Prostate gland (tissue), 2 donors: ENCODE data around the gene SCD. TPM values are rescaled to one million over a fixed set of nuclear protein-coding genes. Genes with fewer than 3 reads are reported as not detected.

Experiments used
- DNase-seq: peaks from one replicate; pipeline ENCODE4 v3.0.0-alpha.2; 2019; ENCODE audit warnings: low spot score
- H3K27ac ChIP-seq, 2 donors: fragments of 200-600 bp; sonication (generic); 2 replicates each; pipeline ENCODE4 v1.5.1; 2017 to 2019
- H3K27me3 ChIP-seq: fragments of 200-600 bp; sonication (generic); replicated peaks from 2 replicates; pipeline ENCODE4 v1.5.1; 2019; ENCODE audit not compliant: insufficient read depth
- H3K36me3 ChIP-seq, 2 donors: fragments of 200-600 bp; sonication (generic); 1 replicate in 1 of 2; 2 replicates in 1 of 2; pipeline versions ENCODE4 v1.5.1 to v1.8.1; 2017 to 2019
- H3K4me1 ChIP-seq: fragments of 200-600 bp; sonication (generic); replicated peaks from 2 replicates; pipeline ENCODE4 v1.5.1; 2019
- H3K4me3 ChIP-seq, 2 donors: fragments of 200-600 bp; sonication (generic); 2 replicates each; pipeline ENCODE4 v1.5.1; 2017 to 2019
- H3K9me3 ChIP-seq: fragments of 200-600 bp; sonication (generic); 2 replicates; pipeline ENCODE4 v1.5.1; 2017
- POLR2A ChIP-seq: fragments of 450-650 bp; IDR thresholded peaks from one replicate; pipeline ENCODE4 v1.6.1; 2016; ENCODE audit warnings: antibody characterized with exemption, mild to moderate bottlenecking
- POLR2AphosphoS5 ChIP-seq: sonication (generic); formaldehyde crosslinking; IDR thresholded peaks from one replicate; pipeline ENCODE4 v1.6.1; 2017; ENCODE audit warnings: antibody characterized with exemption
- WGBS: methylation state at CpG from one replicate; pipeline ENCODE4 v1.1.5; 2018; 5-methylcytosine and 5-hydroxymethylcytosine counted together
- intact Hi-C: fragments of 100-400 bp; cut with DNase I; formaldehyde crosslinking; loops from one replicate; pipeline ENCODE4 v1.14.2; 2022
- total RNA-seq, 2 donors: library from RNA; depleted of rRNA; stranded (reverse); fragments of >200 nt; gene quantifications; one replicate each; pipeline ENCODE4 v1.1.0, GENCODE V29; 2016
- TF ChIP-seq, protein P1 (sequence below), 4 experiments: fragments of 200-600 bp in 2 of 4; fragments of 450-650 bp in 2 of 4; sonication (generic) in 2 of 4; IDR thresholded peaks; 1 replicate in 3 of 4; 2 replicates in 1 of 4; pipeline ENCODE4 v1.5.1; 2016 to 2019; ENCODE audit warnings: antibody characterized with exemption in 4 of 4, mild to moderate bottlenecking in 2 of 4, moderate library complexity in 2 of 4

Gene SCD
- total RNA-seq, 2 donors from 2014 or later: 95.5 to 179 TPM

DNA sequence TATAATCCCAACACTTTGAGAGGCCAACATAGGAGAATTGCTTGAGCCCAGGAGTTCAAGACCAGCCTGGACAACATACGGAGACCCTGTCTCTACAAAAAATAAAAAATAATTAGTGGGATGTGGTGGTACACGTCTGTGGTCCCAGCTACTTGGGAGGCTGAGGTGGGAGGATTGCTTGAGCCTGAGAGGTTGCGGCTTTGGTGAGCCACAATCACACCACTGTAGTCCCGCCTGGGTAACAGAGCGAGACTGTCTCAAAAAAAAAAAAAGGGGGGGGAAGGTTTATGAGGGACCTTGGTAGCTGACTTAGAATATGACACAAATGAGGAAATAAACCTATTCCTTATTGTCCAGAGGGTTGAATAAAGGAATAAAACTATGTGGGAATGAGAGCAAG, 30.8 kb downstream of the SCD start:
- no peak for DNase-seq
- no peak overlapping the region for H3K4me3 ChIP-seq
- H3K27me3 ChIP-seq: no peaks in the 10 kb centered on the region
- WGBS: 90% methylated on average over 5 of the region's 5 CpGs
- no peak overlapping the region for H3K27ac ChIP-seq
- TF ChIP-seq POLR2A (no peak), POLR2AphosphoS5 (no peak)
- TF ChIP-seq, protein P1, sequence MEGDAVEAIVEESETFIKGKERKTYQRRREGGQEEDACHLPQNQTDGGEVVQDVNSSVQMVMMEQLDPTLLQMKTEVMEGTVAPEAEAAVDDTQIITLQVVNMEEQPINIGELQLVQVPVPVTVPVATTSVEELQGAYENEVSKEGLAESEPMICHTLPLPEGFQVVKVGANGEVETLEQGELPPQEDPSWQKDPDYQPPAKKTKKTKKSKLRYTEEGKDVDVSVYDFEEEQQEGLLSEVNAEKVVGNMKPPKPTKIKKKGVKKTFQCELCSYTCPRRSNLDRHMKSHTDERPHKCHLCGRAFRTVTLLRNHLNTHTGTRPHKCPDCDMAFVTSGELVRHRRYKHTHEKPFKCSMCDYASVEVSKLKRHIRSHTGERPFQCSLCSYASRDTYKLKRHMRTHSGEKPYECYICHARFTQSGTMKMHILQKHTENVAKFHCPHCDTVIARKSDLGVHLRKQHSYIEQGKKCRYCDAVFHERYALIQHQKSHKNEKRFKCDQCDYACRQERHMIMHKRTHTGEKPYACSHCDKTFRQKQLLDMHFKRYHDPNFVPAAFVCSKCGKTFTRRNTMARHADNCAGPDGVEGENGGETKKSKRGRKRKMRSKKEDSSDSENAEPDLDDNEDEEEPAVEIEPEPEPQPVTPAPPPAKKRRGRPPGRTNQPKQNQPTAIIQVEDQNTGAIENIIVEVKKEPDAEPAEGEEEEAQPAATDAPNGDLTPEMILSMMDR (IDR thresholded peaks at IDR 0.05): no peak
- H3K9me3 ChIP-seq: no peaks in the 10 kb centered on the region
- H3K36me3 ChIP-seq: no peaks in the 10 kb centered on the region
- intact Hi-C loops: no loop called here
- peaks cover 1% of the 10 kb centered on the region for H3K4me1 ChIP-seq

DNA sequence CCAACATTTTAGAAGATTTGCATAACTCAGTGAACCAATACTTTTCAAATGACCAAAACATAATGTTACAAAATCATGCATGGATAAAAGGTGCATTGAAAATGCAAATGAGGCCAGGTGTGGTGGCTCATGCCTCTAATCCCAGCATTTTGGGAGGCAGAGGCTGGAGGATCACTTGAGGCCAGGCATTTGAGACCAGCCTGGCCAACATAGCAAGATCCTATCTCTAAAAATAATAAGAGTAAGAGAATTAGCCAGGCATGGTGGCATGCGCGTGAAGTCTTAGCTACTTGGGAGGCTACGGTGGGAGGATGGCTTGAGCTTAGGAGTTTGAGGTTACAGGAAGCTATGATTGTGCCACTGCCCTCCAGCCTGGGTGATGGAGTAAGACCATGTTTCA, 33.4 kb downstream of the SCD start:
- H3K4me3 ChIP-seq: no peak overlapping the region
- no peak overlapping the region for H3K27ac ChIP-seq
- intact Hi-C loops: no loop called here
- no peak for DNase-seq
- H3K4me1 ChIP-seq: no peaks in the 10 kb centered on the region
- H3K36me3 ChIP-seq: no peaks in the 10 kb centered on the region
- H3K9me3 ChIP-seq: no peaks in the 10 kb centered on the region
- no peaks in the 10 kb centered on the region for H3K27me3 ChIP-seq
- WGBS: 99% methylated on average over 3 of the region's 3 CpGs
- TF ChIP-seq, protein P1 (IDR thresholded peaks at IDR 0.05): no peak
- TF ChIP-seq POLR2AphosphoS5 (no peak), POLR2A (no peak)

DNA sequence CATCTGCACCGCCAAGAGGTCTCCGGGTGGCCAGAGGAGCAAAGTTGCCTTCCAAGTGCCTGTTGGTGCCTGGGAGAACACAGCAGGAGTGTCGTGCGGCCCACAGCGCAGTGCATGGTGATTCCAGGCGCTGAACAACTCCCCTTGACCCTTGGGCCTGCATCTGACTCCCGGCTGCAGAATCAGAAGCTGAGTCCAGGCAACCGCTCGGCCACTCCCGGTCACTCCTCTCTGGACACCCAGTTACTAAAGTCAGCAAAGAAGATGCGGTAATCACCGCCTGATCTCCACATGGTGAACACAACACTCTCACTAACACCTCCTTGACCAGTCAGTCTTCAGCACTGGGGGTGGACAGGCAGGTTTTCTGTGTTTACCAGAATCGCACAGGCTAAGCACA, 35.5 kb downstream of the SCD start:
- peak overlapping the region in 1 of 2 donors; percentile 15 for H3K27ac ChIP-seq
- TF ChIP-seq POLR2AphosphoS5 (no peak), POLR2A (no peak)
- TF ChIP-seq, protein P1 (IDR thresholded peaks at IDR 0.05): no peak

DNA sequence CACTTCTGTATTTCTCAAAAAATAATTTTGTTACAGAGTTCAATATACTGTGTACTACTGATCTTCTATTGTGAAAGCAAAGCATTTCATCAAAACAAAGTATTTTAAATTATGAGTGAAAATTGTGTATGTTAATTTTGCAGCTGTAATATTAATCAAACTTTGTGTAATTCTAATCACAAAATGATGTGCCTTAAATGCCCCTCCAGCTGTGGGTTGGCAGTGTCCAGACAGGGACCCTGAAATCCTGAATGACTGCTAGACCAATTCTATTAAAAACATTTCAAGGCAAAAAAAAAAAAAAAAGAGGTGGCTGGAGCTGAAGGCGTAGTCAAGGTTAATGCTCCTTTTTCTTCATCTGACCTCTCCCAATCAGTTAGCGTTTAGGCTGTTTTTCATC, 36.2 kb downstream of the SCD start:
- no peaks in the 10 kb centered on the region for H3K4me1 ChIP-seq
- intact Hi-C loops: no loop called here
- no peak for DNase-seq
- H3K9me3 ChIP-seq: no peaks in the 10 kb centered on the region
- TF ChIP-seq POLR2AphosphoS5: no peak
- no peak for TF ChIP-seq POLR2A
- TF ChIP-seq, protein P1 (IDR thresholded peaks at IDR 0.05): no peak
- WGBS: 82% methylated on average over 2 of the region's 2 CpGs
- no peaks in the 10 kb centered on the region for H3K36me3 ChIP-seq
- no peak overlapping the region for H3K4me3 ChIP-seq
- H3K27me3 ChIP-seq: no peaks in the 10 kb centered on the region
- H3K27ac ChIP-seq: no peak overlapping the region

More for the DNA sequence above, 35.5 kb downstream of the SCD start:
- no peak for DNase-seq
- no peaks in the 10 kb centered on the region for H3K4me1 ChIP-seq
- no peaks in the 10 kb centered on the region for H3K9me3 ChIP-seq
- no peak overlapping the region for H3K4me3 ChIP-seq
- no peaks in the 10 kb centered on the region for H3K27me3 ChIP-seq
- no peaks in the 10 kb centered on the region for H3K36me3 ChIP-seq
- WGBS: 92% methylated on average over 13 of the region's 13 CpGs
- intact Hi-C loops: no loop called here

DNA sequence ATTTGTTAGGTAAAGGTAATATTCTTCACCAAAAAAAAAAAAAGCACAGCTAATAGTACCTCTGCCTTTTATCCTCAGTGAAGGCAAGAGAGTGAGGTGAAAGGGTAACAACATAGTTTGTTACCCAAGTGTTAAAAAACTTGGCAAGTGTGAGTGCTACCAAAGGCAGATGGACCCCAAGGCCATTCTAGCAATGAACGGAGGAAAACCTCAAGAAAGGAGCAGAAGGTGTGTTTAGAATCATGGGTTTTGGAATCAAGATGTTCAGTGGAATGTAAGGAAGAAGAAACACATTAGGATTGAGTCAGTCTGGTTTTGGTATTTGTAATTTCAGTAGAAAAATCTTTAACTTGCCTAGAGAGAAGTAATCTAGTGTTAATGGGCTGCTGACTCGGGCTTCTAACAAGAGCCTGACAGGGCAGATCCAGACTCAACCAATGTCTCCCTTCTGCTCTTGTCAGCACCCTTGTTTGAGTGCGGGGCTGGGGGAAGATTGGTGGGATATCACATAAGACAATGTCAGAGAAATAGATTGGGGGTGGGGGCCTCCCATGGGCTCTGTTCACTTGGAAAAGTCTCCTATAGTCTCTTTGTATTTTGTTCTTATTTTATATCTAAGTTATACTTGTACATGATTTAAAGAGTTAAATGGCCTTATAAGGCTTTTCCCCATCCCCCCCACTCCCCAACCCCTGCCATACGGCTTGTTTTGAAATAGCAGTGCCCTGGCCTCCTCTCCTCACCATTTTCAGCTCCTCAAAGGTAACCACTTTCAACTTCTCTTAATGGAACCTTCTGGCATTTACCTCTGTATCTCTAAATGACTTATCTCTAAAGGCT, 44.4 kb downstream of the SCD start:
- Histone ChIP-seq H3K27ac (no peak overlapping the region), H3K27me3 (no peaks in the 10 kb centered on the region), H3K9me3 (no peaks in the 10 kb centered on the region), H3K4me3 (no peak overlapping the region), H3K4me1 (no peaks in the 10 kb centered on the region), H3K36me3 (no peaks in the 10 kb centered on the region)
- intact Hi-C loops: no loop called here
- no peak for DNase-seq
- 79% methylated on average over 4 of the region's 4 CpGs for WGBS
- no peak for TF ChIP-seq POLR2AphosphoS5
- no peak for TF ChIP-seq POLR2A
- TF ChIP-seq, protein P1 (IDR thresholded peaks at IDR 0.05): no peak
